ENCODE measurements around the gene IL1RL1.

The IL1RL1 gene

DNA sequence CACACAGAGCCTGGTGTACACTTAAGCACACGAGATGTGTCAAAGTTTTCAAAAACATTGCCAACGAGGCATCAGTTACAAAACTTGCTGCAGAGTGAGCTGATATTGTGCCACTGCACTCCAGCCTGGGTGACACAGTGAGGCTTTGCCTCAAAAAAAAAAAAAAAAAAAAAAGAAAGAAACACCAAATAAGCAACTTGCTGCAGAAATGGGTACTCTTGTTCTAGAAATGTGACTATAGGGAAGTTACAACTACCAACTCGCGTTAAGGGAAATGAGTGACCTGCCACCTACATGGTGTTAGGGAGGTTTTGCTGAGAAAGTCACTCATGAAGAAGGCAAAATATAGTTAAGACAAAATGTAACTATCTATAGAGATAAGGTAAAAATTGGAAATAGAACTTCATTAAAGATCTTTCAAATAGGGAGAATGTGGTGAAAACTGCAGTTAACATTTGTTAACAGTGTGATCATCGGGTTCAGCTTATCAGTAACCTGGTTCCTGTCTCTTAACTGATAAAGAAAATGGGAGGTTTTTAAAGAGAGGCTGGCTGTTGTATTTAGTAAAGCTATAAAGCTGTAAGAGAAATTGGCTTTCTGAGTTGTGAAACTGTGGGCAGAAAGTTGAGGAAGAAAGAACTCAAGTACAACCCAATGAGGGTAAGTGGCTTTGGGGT, at the start of gene IL1RL1:
Gene IL1RL1 (plus strand): TSS at position 600 of the 677 bp plus-strand sequence. CDS start 26,702 bp downstream, outside the sequence.
- DNase-seq: no peak

DNA sequence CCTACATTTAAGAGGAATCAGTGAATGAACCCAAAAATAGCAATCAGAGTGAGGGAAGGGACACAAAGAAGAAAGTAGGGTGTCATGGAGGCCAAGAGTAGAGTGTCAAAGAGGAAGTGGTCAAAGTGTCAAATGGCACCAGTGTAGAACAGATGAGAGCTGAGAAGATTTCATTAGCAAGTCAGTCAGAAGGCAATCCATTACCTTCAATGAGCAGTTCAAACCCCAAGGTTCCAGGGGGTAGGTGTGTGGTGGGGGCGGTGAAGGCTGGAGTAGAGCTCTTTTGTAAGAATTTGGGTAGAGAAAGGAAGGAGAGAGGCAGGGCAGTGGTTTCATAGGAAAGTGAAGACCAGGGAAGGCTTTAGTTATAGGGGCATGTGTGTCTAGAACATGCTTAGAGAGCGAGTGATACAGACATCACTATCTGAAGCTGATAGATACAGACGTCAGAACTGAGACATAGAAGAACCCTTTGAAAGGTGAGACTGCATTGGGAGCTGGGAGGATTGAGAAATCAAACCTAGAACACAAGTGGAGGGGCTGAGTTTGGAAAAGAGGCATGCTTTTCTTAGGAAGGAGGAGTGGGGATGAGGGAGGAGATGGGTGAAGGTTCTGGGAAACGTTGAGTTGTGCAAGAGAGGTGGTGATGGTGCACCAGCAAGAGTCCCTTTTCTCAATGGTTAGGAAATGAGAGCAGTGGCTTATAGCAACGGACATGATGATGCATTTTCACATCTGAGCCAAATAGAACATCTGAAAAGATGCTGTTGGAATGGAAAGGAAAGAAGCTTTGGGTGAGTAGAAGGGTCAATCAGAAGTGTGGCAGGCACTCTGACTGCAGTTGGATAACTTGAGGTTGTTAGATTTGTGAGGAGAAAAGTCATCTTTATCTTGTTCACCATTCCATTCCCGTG, 48.9 kb upstream of the IL1RL1 start:
- no peak for DNase-seq

DNA sequence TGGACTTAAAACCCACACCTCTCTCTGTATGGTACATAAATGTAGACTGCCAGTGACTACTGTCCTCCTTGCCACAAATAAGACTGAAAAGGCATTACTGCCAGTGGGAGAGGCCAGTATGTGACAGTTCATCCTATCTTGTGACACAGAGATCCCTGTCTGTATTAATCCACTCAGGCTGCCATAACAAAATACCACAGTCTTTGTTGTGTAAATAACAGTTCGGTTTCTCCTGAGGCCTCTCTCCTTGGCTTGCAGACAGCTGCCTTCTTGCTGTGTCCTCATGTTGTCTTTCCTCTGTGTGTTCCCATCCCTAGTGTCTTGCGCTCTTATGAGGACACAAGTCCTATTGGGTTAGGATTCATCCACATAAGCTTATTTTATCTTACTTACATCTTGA, 46.4 kb upstream of the IL1RL1 start:
- no peak for DNase-seq

DNA sequence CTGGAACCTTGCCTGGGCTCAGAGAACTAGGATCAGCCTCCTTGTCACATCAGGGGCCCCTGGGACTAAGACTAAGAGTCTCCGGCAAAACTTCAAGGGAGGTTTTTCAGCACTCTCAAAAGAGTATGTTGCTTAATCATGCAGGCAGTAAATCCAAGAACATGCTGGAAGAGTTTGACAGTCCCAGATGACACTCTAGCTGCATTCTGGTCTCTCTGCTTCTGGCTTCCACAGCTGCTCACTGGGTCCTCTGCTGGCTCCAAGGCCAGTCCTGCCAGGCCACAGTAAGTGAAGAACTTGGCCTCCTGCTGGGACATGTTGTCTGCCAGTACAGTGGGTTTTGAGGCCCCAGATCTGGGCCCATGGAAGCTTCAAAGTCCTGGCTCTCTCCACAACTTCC, 45.2 kb upstream of the IL1RL1 start:
- DNase-seq: no peak

DNA sequence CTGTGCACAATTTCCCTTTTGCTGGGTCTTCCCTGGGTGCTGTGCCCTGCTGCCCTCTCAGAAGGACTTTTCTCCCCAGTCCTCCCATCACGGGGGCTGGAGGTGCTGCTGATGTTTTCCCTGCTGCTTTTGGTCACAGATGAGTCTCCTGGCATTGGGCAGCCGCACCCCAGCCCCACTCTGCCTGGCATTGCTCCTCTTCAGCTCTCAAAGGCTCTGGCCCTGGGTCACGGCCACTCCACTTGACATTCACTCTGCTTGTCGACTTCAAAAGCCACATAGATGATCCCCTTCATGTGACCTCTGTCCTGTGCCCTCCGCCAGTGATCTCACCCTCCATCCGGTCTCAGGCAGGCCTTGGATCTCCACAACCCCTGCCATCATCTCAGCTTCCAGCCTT, 43.6 kb upstream of the IL1RL1 start:
- DNase-seq: no peak

DNA sequence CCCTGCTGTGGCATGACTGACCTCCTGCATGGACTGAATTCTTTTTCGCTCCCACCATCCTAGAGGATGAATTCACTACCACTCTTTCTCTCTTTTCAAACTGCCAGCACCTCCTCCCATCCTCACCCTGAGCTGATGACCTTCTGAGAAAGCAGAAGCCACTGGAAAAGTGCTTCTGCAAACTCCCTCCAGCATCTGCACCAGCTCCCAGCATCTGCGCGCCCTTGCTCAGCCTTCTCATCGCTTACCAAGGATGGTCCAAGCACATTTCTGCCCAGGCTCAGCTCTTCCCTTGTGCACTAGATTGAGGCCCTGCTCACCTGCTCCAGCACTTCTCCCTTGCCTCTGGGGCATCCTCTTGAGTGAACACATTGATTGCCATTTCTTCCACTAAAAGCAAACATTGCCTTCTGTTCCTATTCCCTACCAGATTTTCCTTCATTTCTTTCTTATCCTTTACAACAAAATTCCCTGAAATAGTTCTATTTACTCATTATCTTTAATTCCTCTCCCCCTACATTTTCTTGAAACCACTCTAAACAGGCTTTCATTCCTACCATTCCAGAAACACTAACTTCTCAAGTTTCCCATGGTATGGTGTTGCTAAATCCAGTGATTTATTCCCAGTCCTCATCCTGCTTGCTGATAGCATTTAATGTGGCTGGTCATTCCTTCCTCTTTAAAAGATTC, 42.7 kb upstream of the IL1RL1 start:
- DNase-seq: no peak

DNA sequence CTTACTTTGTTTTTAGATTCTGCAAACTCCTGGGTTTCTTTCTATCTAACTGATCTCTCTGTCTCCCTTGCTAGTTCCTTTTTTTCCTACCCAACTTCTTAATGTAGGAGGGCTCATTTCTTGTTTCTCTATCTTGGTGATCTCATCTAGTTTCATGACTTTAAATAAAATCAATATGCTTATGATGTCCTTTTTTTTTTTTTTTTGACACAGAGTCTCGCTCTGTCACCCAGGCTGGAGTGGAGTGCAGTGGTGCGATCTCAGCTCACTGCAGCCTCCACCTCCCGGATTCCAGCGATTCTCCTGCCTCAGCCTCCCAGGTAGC, 42.2 kb upstream of the IL1RL1 start:
- no peak for DNase-seq

DNA sequence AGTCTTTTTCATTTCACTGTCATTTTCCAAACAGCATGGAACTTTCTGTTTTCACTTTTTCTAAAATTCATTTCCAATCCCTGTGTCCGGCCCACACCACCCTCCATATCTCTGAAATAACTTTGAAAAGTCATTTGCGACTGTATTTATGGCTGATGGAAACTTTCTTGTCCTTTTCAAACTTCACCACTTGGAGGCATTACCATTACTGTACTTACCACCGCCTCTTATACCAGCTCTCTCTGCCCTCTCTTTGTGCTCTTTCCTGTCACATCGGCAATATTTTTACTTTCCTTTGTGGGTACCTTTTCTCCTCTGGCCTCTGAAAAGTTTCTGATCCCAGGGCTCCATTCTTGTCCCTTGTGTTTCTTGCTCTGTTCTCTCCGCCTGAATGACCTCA, 39.5 kb upstream of the IL1RL1 start:
- no peak for DNase-seq

DNA sequence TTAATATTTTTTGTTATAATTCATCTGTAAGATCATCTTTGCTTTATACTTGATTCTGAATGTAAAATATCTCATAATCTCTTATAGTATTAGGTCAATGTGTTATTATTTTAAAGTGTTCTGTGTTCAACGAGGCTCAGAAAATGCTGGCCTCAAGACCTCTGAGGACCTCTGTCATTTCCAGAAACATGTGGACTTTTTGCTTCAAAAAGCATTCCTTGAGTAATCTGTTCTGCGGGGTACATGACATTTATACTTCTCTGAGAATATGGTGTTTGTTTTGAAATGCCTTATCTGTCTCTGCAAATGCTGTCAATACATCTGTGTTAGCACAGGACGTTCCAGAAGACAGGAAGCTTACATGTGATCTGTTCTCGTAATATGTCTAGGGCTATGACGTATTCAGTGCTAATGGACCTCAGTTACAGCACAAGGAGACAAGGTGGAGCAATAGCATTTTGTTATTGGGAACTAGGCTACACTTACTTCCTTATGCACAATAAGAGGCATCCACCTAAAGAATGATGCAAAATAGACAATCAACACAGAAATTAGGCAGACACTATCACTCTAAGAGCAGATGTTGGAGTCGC, 37.6 kb upstream of the IL1RL1 start:
- no peak for DNase-seq

DNA sequence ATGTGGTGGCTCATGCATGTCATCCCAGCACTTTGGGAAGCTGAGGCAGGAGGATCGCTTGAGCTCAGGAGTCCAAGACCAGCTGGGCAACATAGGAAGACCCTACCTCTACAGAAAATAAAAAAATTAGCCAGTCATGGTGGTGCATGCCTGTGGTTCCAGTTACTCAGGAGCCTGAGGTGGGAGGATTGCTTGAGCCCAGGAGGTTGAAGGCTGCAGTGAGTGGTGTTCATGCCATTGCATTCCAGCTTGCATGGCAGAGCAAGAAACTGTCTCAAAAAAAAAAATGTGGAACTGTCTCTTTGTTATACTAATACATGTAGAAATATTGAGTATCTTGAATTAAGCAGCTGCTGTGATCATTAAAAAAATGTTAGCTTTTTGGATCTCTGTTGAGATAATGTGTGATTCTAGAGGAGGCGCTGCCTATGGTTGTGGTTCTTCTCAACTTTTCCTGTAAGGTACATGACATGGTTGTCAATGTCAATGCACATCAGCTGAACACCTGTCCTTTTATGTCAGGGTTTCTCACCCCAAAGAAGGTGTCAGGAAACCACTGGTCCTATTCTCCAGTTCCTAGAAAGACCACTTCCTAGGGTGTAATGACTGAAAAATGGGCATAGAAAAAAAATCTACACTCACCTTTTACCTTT, 34.7 kb upstream of the IL1RL1 start:
- no peak for DNase-seq

DNA sequence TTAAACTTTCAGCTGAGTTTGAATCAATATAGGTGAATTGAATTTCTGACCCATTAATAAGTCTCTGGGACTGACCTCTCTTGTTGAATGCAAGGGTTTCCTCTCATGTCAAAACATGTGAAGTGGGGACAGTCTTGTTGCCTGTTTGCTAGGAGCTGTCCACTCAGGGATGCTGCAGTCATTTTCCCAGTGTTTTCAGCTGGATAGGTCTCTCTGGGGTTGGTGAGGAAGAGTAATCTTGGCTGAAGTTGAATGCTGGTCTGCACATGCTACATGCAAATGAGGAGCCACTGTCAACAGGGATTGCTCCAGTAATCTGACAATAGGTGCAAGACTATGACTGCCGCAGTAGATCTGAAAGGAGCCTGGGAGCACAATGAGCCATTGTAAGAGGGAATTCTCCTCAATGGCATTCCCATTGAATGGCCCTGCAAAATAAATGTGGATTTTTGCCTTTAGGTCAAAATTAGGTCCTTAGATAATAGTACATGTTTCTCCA, 34.1 kb upstream of the IL1RL1 start:
- no peak for DNase-seq

DNA sequence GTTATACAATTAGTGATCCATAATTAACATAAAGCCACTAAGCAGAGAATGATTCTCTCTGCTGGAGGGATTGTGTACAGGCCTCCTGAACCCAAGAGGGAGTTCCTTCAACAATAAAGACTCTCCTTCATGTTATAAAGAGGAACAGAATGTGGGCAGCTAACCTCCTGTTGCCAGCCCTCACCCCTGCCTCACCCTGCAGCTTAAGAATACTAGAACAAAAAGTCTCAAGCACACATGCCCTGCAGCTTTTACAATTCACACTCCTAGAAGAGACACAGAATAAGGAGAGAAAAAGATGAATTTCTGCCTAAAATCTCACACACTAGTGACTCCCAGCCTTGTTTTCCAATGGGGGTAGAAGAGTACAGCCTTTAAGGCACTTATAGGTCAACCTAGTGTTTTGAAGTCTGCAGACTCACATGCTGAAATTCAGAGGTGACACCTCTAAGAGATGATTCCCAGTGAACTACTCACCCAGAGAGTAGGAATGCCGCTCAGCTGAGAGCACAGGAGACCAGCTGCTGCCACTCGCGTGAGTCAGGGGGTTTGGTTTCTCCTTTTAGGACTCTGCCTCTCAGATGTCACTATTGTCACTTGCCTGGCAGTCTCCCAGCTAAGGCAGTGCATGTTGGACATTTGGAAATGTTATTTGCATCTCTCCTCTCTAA, 32.5 kb upstream of the IL1RL1 start:
- DNase-seq: no peak

DNA sequence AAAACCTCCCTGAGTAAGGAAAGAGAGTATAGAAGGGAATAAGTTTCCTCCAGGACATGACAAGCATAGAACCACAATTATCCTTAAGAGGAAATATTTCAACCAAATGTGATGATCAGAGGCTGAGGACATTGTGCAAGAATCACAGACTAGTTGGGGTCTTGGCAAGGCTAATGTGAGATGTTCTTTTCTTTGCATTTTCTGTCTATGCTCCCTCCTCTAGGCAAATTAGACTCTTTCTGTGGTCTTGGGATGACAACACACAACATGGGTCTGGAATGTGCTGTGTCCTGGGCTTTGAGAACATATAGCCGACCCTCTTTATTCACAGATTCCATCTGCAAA, 32.0 kb upstream of the IL1RL1 start:
- no peak for DNase-seq

DNA sequence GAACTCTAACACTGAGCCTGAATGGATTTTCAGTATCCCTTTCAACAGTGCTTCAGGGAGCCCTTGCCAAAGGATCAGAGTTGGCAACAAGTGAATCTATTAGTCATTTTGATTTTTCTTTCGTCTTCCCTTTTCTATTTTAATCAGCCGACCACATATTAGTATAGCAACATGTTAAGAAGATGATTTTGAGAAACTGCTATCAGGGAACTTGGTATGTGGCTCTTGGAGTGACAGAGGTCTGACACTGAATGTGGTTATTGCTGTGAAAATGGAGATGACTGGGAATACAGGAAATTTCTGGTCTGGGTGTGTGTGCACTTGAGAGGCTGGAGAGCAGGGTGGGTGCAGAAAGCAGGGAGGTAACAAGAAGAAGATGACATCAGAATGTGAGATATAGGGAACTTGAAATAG, 28.7 kb upstream of the IL1RL1 start:
- no peak for DNase-seq

DNA sequence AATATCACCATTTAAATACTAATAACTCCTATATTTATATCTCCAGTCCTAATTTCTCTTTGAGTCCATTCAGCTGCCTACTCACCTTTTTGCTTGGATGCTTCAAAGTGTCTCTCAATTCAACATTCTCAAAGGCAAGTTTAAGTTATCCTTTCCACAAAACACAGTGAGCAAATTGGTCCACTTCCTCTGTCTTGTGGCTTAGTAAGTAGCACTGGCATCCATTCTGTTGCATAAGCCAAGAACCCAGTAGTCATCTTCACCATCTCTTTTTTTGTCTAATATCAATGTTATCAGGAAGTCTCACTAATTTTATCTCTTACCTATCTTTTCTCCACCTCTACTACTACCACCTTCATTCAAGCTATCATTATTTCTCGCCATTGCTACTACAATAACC, 27.4 kb upstream of the IL1RL1 start:
- no peak for DNase-seq

DNA sequence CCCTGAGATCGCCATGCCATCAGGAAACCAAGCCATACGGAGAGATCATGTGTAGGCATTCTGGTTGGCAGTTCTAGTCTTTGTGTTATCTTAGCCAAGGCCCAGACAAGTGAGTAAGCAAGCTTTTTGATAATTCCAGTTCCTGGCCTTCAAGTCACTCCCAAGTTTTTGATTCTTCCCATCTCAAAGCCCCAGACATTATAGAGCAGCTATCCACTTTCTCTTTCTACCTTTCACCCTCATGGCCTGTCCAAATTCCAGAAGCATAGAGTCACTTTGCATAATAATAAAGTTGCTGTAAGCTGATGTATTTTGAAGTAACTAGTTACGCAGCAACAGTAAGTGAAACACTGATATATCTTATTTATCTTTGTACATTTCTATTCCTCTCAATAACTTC, 26.8 kb upstream of the IL1RL1 start:
- no peak for DNase-seq

DNA sequence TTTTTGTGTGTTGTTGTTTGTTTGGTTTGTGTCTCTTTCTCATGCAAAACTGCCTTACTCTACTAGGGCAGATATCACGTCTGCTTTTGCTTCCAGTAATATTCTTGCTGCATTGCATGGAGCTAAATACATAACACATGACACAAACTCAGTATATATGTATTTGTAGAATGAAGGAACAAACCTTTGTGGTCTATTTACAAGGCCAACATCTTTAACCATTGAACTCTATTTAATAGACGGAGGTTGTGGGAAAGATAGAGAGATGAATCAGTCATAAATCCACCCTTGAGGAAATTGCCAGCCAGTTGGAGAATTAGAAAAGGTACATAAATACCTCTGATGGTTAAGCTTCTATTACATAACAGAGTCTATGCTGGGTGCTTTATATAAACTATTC, 26.0 kb upstream of the IL1RL1 start:
- DNase-seq: no peak

DNA sequence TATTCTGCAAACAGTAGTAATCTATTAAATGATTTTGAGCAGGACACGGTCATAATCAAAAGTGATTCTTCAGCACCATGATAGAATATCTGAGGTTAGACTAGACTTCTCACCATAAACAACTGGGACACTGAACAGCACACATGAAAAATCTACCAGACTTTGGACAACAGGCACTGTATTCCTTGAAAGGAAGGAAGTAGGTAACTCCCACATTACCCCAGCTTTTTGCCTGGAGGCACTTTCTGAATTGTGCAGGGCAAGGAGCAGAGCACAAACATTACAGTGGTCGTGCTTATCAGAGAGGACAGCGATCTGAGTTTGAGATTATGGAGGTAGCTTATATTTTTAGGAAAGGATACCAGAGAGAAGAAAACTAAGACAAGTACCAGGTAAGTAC, 25.3 kb upstream of the IL1RL1 start:
- no peak for DNase-seq

DNA sequence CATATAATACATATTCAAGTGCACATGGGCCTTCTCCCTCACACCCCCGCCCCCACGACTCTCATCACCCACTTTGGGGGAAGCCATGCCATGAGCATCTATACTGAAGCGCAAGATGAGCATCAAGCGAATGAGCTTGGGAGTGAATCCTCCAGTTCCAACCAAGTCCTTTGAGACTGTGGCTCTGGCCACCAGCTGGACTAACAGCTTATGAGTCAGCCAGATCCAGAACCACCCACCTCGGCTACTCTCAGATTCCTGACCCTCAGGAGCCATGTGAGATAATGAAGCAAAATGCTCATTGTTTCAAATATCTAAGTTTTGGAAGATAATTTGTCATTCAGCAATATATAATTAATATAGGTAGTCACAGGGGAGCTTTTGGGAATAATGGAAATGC, 22.2 kb upstream of the IL1RL1 start:
- DNase-seq: no peak

DNA sequence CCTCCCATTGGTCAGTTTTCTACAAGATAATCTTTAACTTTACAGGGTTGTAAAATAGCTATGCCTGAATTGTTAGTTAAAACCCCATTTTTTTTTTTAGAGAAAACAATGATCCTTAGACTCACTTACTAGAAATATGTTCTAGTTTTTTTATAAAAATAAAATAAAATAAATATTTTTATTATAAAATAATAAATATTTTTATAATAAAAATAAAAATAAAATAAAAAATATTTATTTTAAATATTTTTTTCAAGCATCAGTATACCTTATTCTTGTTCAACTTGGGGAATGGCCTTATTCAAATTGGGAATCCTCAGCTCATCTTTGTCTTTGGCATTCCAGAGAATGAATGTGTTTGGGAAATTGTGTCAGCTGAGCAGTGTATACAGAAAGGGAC, 20.8 kb upstream of the IL1RL1 start:
- DNase-seq: no peak

DNA sequence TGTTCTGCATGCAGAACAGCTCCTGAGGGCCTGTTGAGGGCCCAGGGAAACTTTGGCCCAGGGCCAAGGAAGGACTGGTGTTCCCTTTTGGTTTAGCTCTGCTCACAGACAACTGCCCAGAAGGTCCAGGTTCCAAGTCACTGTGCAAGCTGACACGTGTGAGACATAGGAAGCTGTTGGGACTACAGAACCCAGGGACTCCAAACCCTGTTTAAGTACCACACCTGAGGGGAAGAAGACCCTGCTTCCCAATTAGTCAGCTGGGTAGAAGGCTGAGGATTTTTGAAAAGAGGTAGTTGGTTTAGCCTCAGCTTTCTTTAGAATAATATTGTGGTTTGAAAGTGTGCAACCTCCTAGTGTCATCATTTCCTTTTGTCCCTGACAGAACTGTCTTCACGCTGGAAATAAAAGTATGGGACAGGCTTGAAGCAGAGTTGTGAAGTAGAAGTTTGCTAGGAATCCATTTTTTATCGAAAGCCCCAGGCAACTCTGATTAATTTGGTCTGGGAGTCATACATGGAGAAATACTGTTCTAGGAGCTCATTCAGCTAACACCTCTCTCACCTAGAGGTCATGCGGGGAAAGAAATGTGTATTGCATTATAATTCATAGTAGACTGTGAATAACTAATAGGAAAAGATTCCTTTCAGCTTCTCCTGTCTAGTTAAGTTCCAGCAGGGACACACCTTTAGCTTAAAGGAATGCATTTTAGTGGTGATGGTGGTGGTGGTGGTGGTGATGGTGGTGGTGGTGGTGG, 19.9 kb upstream of the IL1RL1 start:
- DNase-seq: peak; percentile 12

All from DMS153 (cell line).